ENCODE data around the gene MTREX.
A peak's percentile ranks its signal among the peaks of the same experiment; 100 is the strongest.

Gene MTREX

GRCh38 chr5:55324815-55325418 lies 17.1 kb downstream of the MTREX start:
- no peak for DNase-seq (ENCODE audit: low read depth)

GRCh38 chr5:55325621-55326020 lies 17.8 kb downstream of the MTREX start:
- DNase-seq (ENCODE audit: low read depth): no peak

GRCh38 chr5:55327281-55327680 lies 19.5 kb downstream of the MTREX start:
- no peak for DNase-seq (ENCODE audit: low read depth)

- DNase-seq (ENCODE audit: low read depth): no peak
These were observed 23.5 kb downstream of the MTREX start for GRCh38 chr5:55331321-55331720.

GRCh38 chr5:55333017-55333416 lies 25.2 kb downstream of the MTREX start:
- no peak for DNase-seq (ENCODE audit: low read depth)

GRCh38 chr5:55333811-55334210 lies 26.0 kb downstream of the MTREX start:
- DNase-seq (ENCODE audit: low read depth): no peak

- DNase-seq (ENCODE audit: low read depth): no peak
These were observed 30.4 kb downstream of the MTREX start for GRCh38 chr5:55338092-55338613.

GRCh38 chr5:55338810-55339243 lies 31.0 kb downstream of the MTREX start:
- DNase-seq (ENCODE audit: low read depth): no peak

- DNase-seq (ENCODE audit: low read depth): no peak
These were observed 35.3 kb downstream of the MTREX start for GRCh38 chr5:55343107-55343506.

- no peak for DNase-seq (ENCODE audit: low read depth)
These were observed 35.8 kb downstream of the MTREX start for GRCh38 chr5:55343609-55344008.

- DNase-seq (ENCODE audit: low read depth): peak; percentile 44
These were observed 36.7 kb downstream of the MTREX start for GRCh38 chr5:55344392-55344992.

GRCh38 chr5:55345327-55345726 lies 37.5 kb downstream of the MTREX start:
- no peak for DNase-seq (ENCODE audit: low read depth)

- no peak for DNase-seq (ENCODE audit: low read depth)
These were observed 40.0 kb downstream of the MTREX start for GRCh38 chr5:55347786-55348185.

GRCh38 chr5:55350754-55351153 lies 43.0 kb downstream of the MTREX start:
- no peak for DNase-seq (ENCODE audit: low read depth)

GRCh38 chr5:55356896-55357295 lies 49.1 kb downstream of the MTREX start:
- no peak for DNase-seq (ENCODE audit: low read depth)

GRCh38 chr5:55360190-55360589 lies 52.4 kb downstream of the MTREX start:
- DNase-seq (ENCODE audit: low read depth): no peak

GRCh38 chr5:55363856-55364255 lies 56.1 kb downstream of the MTREX start:
- DNase-seq (ENCODE audit: low read depth): no peak

- DNase-seq (ENCODE audit: low read depth): no peak
These were observed 56.8 kb downstream of the MTREX start for GRCh38 chr5:55364537-55365055.

- no peak for DNase-seq (ENCODE audit: low read depth)
These were observed 62.6 kb downstream of the MTREX start for GRCh38 chr5:55370291-55370925.

- DNase-seq (ENCODE audit: low read depth): no peak
These were observed 63.4 kb downstream of the MTREX start for GRCh38 chr5:55371145-55371544.

GRCh38 chr5:55372130-55372925 lies 64.5 kb downstream of the MTREX start:
- DNase-seq (ENCODE audit: low read depth): no peak

GRCh38 chr5:55377810-55378209 lies 70.0 kb downstream of the MTREX start:
- DNase-seq (ENCODE audit: low read depth): no peak

Measured in stimulated activated CD8-positive, alpha-beta memory T cell treated with anti-CD3 and anti-CD28 coated beads, Interleukin-15, amount 100 ng/mL, for 1 hour (primary cell).